ENCODE results near the gene COA1.

The COA1 gene

GRCh38 chr7:43656997-43657396 lies 72.3 kb downstream of the COA1 start:
- peaks cover 23% of the 10 kb centered on the region for H3K4me1 ChIP-seq (ENCODE audit: insufficient read depth, poor library complexity, severe bottlenecking)
- TF ChIP-seq CTCF (IDR thresholded peaks at IDR 0.05; ENCODE audit: poor library complexity, severe bottlenecking) = no peak
- no peak for ATAC-seq (ENCODE audit: low read depth)
- no peak for DNase-seq (ENCODE audit: low spot score)
- no peaks in the 10 kb centered on the region for H3K9me3 ChIP-seq (ENCODE audit: severe bottlenecking)
- H3K27me3 ChIP-seq (ENCODE audit: insufficient read depth, poor library complexity, severe bottlenecking) = no peaks in the 10 kb centered on the region
- H3K36me3 ChIP-seq (ENCODE audit: low read depth) = peaks cover 33% of the 10 kb centered on the region
- H3K27ac ChIP-seq (ENCODE audit: poor library complexity, severe bottlenecking) = no peak overlapping the region
- no peak overlapping the region for H3K4me3 ChIP-seq (ENCODE audit: severe bottlenecking)

GRCh38 chr7:43655584-43655983 lies 73.7 kb downstream of the COA1 start:
- H3K4me1 ChIP-seq (ENCODE audit: insufficient read depth, poor library complexity, severe bottlenecking) = peaks cover 32% of the 10 kb centered on the region
- peaks cover 33% of the 10 kb centered on the region for H3K36me3 ChIP-seq (ENCODE audit: low read depth)
- DNase-seq (ENCODE audit: low spot score) (no peak), ATAC-seq (ENCODE audit: low read depth) (no peak)
- no peak overlapping the region for H3K4me3 ChIP-seq (ENCODE audit: severe bottlenecking)
- no peak for TF ChIP-seq CTCF (IDR thresholded peaks at IDR 0.05; ENCODE audit: poor library complexity, severe bottlenecking)
- H3K27me3 ChIP-seq (ENCODE audit: insufficient read depth, poor library complexity, severe bottlenecking) = no peaks in the 10 kb centered on the region
- no peak overlapping the region for H3K27ac ChIP-seq (ENCODE audit: poor library complexity, severe bottlenecking)
- no peaks in the 10 kb centered on the region for H3K9me3 ChIP-seq (ENCODE audit: severe bottlenecking)

GRCh38 chr7:43653891-43654504 lies 75.3 kb downstream of the COA1 start:
- Histone ChIP-seq H3K27ac (ENCODE audit: poor library complexity, severe bottlenecking) (peak overlapping the region; percentile 5), H3K4me3 (ENCODE audit: severe bottlenecking) (no peak overlapping the region), H3K27me3 (ENCODE audit: insufficient read depth, poor library complexity, severe bottlenecking) (no peaks in the 10 kb centered on the region), H3K9me3 (ENCODE audit: severe bottlenecking) (no peaks in the 10 kb centered on the region), H3K36me3 (ENCODE audit: low read depth) (peaks cover 38% of the 10 kb centered on the region), H3K4me1 (ENCODE audit: insufficient read depth, poor library complexity, severe bottlenecking) (peaks cover 33% of the 10 kb centered on the region)
- no peak for TF ChIP-seq CTCF (IDR thresholded peaks at IDR 0.05; ENCODE audit: poor library complexity, severe bottlenecking)
- ATAC-seq (ENCODE audit: low read depth) (no peak), DNase-seq (ENCODE audit: low spot score) (no peak)

DNA sequence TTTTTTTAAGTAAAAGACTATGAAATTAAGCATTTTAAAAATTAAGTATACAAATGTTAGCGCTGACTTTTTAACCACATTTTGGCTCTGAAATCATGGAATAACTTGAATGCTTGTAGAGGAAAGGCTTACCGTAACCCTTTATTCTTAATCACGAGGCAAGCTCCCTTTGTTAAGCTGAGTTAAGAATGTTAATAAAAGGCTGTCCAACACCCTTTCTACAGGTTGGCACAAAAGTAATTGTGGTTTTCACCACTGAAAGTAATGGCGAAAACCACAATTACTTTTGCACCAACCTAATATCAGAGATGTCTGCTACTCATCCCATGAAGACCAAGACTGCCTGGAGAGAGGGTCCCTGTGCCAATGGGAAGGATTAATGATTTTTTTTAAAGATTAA lies 75.9 kb downstream of the COA1 start:
- Histone ChIP-seq H3K4me3 (ENCODE audit: severe bottlenecking) (no peak overlapping the region), H3K4me1 (ENCODE audit: insufficient read depth, poor library complexity, severe bottlenecking) (peaks cover 33% of the 10 kb centered on the region), H3K9me3 (ENCODE audit: severe bottlenecking) (no peaks in the 10 kb centered on the region), H3K27me3 (ENCODE audit: insufficient read depth, poor library complexity, severe bottlenecking) (no peaks in the 10 kb centered on the region), H3K36me3 (ENCODE audit: low read depth) (peaks cover 34% of the 10 kb centered on the region), H3K27ac (ENCODE audit: poor library complexity, severe bottlenecking) (peak overlapping the region; percentile 5)
- no peak for DNase-seq (ENCODE audit: low spot score)
- ATAC-seq (ENCODE audit: low read depth) = no peak
- no peak for TF ChIP-seq CTCF (IDR thresholded peaks at IDR 0.05; ENCODE audit: poor library complexity, severe bottlenecking)

DNA sequence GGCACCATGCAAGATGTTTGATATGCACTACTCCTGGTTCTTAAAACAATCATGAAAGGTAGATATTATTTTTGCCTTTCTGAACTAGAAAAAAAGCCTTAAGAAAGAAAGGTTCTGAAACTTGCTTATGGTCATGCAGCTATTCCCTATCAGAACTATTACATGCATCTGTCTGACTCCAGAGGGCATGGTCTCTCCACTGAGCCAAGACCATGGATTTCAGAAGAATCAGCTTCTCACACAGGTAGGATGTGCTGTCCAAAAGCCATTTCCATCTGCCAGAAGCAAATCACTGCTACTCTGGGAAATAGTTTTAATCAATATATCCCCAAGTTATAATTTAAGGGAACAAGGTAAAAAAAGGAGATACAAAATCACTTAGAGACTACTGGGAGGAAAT lies 77.0 kb downstream of the COA1 start:
- no peaks in the 10 kb centered on the region for H3K27me3 ChIP-seq (ENCODE audit: insufficient read depth, poor library complexity, severe bottlenecking)
- DNase-seq (ENCODE audit: low spot score) (no peak), ATAC-seq (ENCODE audit: low read depth) (no peak)
- H3K27ac ChIP-seq (ENCODE audit: poor library complexity, severe bottlenecking) = peak overlapping the region; percentile 99
- H3K4me1 ChIP-seq (ENCODE audit: insufficient read depth, poor library complexity, severe bottlenecking) = peaks cover 40% of the 10 kb centered on the region
- H3K4me3 ChIP-seq (ENCODE audit: severe bottlenecking) = no peak overlapping the region
- H3K9me3 ChIP-seq (ENCODE audit: severe bottlenecking) = no peaks in the 10 kb centered on the region
- TF ChIP-seq CTCF (IDR thresholded peaks at IDR 0.05; ENCODE audit: poor library complexity, severe bottlenecking) = no peak
- H3K36me3 ChIP-seq (ENCODE audit: low read depth) = peaks cover 27% of the 10 kb centered on the region
